H9 (cell line): Measurements from ENCODE around the gene MUC4. TPM values are rescaled to one million over a fixed set of nuclear protein-coding genes. Genes with fewer than 3 reads are reported as not detected.
"Not testable (repeated sequence)": the region's sequence is repeated elsewhere in the genome, so short reads cannot be mapped to it uniquely, and the experiment has no call there.

Source experiments
- DNase-seq: peaks from one replicate; pipeline ENCODE4 v3.0.0-alpha.2; 2017
- H2AFZ ChIP-seq: one replicate; pipeline ENCODE4 v1.6.1; 2013; ENCODE audit warnings: mild to moderate bottlenecking, low read length, control low read depth, moderate library complexity
- H2AK5ac ChIP-seq: 2 replicates; pipeline ENCODE4 v1.6.1; 2013; ENCODE audit warnings: low read length, control low read depth, mixed read lengths; ENCODE audit not compliant: insufficient read length
- H2BK120ac ChIP-seq: one replicate; pipeline ENCODE4 v1.6.1; 2013; ENCODE audit warnings: low read depth, mild to moderate bottlenecking, low read length, control low read depth, inconsistent platforms; ENCODE audit not compliant: poor library complexity, severe bottlenecking
- H2BK12ac ChIP-seq: 2 replicates; pipeline ENCODE4 v1.6.1; 2013; ENCODE audit warnings: low read length, control low read depth, mixed read lengths, low read depth; ENCODE audit not compliant: insufficient read length
- H2BK15ac ChIP-seq: 2 replicates; pipeline ENCODE4 v1.6.1; 2013; ENCODE audit warnings: low read depth, low read length, control low read depth
- H2BK20ac ChIP-seq: one replicate; pipeline ENCODE4 v1.6.1; 2013; ENCODE audit warnings: low read depth, mild to moderate bottlenecking, low read length, control low read depth, inconsistent platforms; ENCODE audit not compliant: poor library complexity, severe bottlenecking
- H2BK5ac ChIP-seq: 2 replicates; pipeline ENCODE4 v1.6.1; 2013; ENCODE audit warnings: low read length, control low read depth, mixed read lengths; ENCODE audit not compliant: insufficient read length
- H3K14ac ChIP-seq: 2 replicates; pipeline ENCODE4 v1.6.1; 2013; ENCODE audit warnings: low read length, control low read depth; ENCODE audit not compliant: insufficient read depth
- H3K18ac ChIP-seq: 2 replicates; pipeline ENCODE4 v1.6.1; 2013; ENCODE audit warnings: low read depth, mild to moderate bottlenecking, mixed read lengths, low read length, control low read depth; ENCODE audit not compliant: insufficient read length
- H3K23ac ChIP-seq: 2 replicates; pipeline ENCODE4 v1.6.1; 2013; ENCODE audit warnings: low read length, control low read depth, mixed read lengths, low read depth; ENCODE audit not compliant: insufficient read length
- H3K23me2 ChIP-seq: 2 replicates; pipeline ENCODE4 v1.6.1; 2013; ENCODE audit warnings: low read depth, mild to moderate bottlenecking, mixed read lengths, low read length, control low read depth; ENCODE audit not compliant: insufficient read length, poor library complexity, severe bottlenecking
- H3K27ac ChIP-seq: 2 replicates; pipeline ENCODE4 v1.5.1; 2013; ENCODE audit warnings: low read length, control low read depth, mixed read lengths, low read depth; ENCODE audit not compliant: insufficient read length
- H3K27me3 ChIP-seq: 2 replicates; pipeline ENCODE4 v1.6.1; 2013; ENCODE audit warnings: low read length, control low read depth, inconsistent platforms; ENCODE audit not compliant: insufficient read depth
- H3K4ac ChIP-seq: 2 replicates; pipeline ENCODE4 v1.6.1; 2013; ENCODE audit warnings: low read depth, mild to moderate bottlenecking, control low read depth, inconsistent platforms, low read length, moderate library complexity
- H3K4me1 ChIP-seq: 2 replicates; pipeline ENCODE4 v1.6.1; 2013; ENCODE audit warnings: low read length, control low read depth, inconsistent platforms; ENCODE audit not compliant: insufficient read depth
- H3K4me2 ChIP-seq: 2 replicates; pipeline ENCODE4 v1.6.1; 2013; ENCODE audit warnings: low read length, control low read depth, mixed read lengths; ENCODE audit not compliant: insufficient read length, insufficient read depth
- H3K56ac ChIP-seq: 2 replicates; pipeline ENCODE4 v1.6.1; 2013; ENCODE audit warnings: low read depth, mild to moderate bottlenecking, mixed read lengths, low read length, control low read depth; ENCODE audit not compliant: insufficient read length
- H3K79me1 ChIP-seq: 2 replicates; pipeline ENCODE4 v1.6.1; 2013; ENCODE audit warnings: low read depth, mild to moderate bottlenecking, moderate library complexity, low read length, control low read depth, inconsistent platforms; ENCODE audit not compliant: insufficient read depth, poor library complexity, severe bottlenecking
- H3K79me2 ChIP-seq: 2 replicates; pipeline ENCODE4 v1.6.1; 2013; ENCODE audit warnings: low read length, control low read depth, inconsistent platforms; ENCODE audit not compliant: insufficient read depth
- H3K9ac ChIP-seq: 2 replicates; pipeline ENCODE4 v1.6.1; 2013; ENCODE audit warnings: low read length, control low read depth, mixed read lengths; ENCODE audit not compliant: insufficient read length; ENCODE audit errors: extremely low read depth
- H3K9me3 ChIP-seq: one replicate; pipeline ENCODE4 v1.6.1; 2013; ENCODE audit warnings: low read depth, low read length, inconsistent platforms; ENCODE audit not compliant: control insufficient read depth
- H3T11ph ChIP-seq: one replicate; pipeline ENCODE4 v1.6.1; 2013; ENCODE audit warnings: mild to moderate bottlenecking, low read length, control low read depth, inconsistent platforms
- H4K20me1 ChIP-seq: one replicate; pipeline ENCODE4 v1.6.1; 2013; ENCODE audit not compliant: control insufficient read depth, insufficient read length, insufficient read depth
- H4K5ac ChIP-seq: 2 replicates; pipeline ENCODE4 v1.6.1; 2013; ENCODE audit warnings: low read depth, mild to moderate bottlenecking, mixed read lengths, low read length, control low read depth; ENCODE audit not compliant: insufficient read length
- H4K8ac ChIP-seq: replicated peaks from 2 replicates; pipeline ENCODE4 v1.6.1; 2013; ENCODE audit warnings: low read length, control low read depth, mixed read lengths, low read depth; ENCODE audit not compliant: insufficient read length
- H4K91ac ChIP-seq: 2 replicates; pipeline ENCODE4 v1.6.1; 2013; ENCODE audit warnings: low read depth, mild to moderate bottlenecking, moderate library complexity, mixed read lengths, low read length, control low read depth; ENCODE audit not compliant: insufficient read length
- H3K27ac Mint-ChIP-seq, 3 experiments: 2 replicates in 2 of 3; 3 replicates in 1 of 3; pipeline ENCODE4 v1.8.0; 2020 to 2021; ENCODE audit warnings: mixed read lengths in 3 of 3, mild to moderate bottlenecking in 1 of 3, moderate library complexity in 1 of 3
- H3K27me3 Mint-ChIP-seq: 2 replicates; pipeline ENCODE4 v1.8.0; 2021; ENCODE audit warnings: low read depth, mild to moderate bottlenecking, moderate library complexity, mixed read lengths
- H3K36me3 Mint-ChIP-seq, 3 experiments: 2 replicates in 2 of 3; 3 replicates in 1 of 3; pipeline ENCODE4 v1.8.0; 2020 to 2021; ENCODE audit warnings: low read depth in 3 of 3, mixed read lengths in 3 of 3; ENCODE audit not compliant: insufficient read depth in 1 of 3
- H3K4me1 Mint-ChIP-seq, 2 experiments: 2 replicates each; pipeline ENCODE4 v1.8.0; 2020; ENCODE audit warnings: mixed read lengths in 2 of 2
- H3K4me3 Mint-ChIP-seq, 2 experiments: 2 replicates in 1 of 2; 3 replicates in 1 of 2; pipeline ENCODE4 v1.8.0; 2020 to 2021; ENCODE audit warnings: mild to moderate bottlenecking in 2 of 2, mixed read lengths in 2 of 2, moderate library complexity in 1 of 2
- H3K9me3 Mint-ChIP-seq, 2 experiments: 2 replicates in 1 of 2; 3 replicates in 1 of 2; pipeline ENCODE4 v1.8.0; 2020; ENCODE audit warnings: mild to moderate bottlenecking in 2 of 2, mixed read lengths in 2 of 2, moderate library complexity in 1 of 2
- CTCF ChIP-seq: fragments of 200-600 bp; sonication (generic); conservative IDR thresholded peaks from 3 replicates; pipeline ENCODE4 v1.8.0; 2021; ENCODE audit warnings: antibody characterized with exemption, mild to moderate bottlenecking
- WGBS: extraction: QIAGEN DNeasy Blood & Tissue Kit; methylation state at CpG from one replicate; pipeline ENCODE4 v1.1.7; 2013; ENCODE audit warnings: missing lambda C conversion rate, low lambda C conversion rate, mixed read lengths; ENCODE audit not compliant: insufficient read length; ENCODE audit errors: extremely low coverage; 5-methylcytosine and 5-hydroxymethylcytosine counted together
- total RNA-seq: library from RNA; stranded (reverse); gene quantifications from 2 replicates; pipeline ENCODE4 v1.2.1, GENCODE V29; 2021

MUC4 gene
- total RNA-seq, 1 experiment from 2014 or later, result 1.2 TPM

- no peak for DNase-seq
- Histone ChIP-seq H3K9me3 (no peaks in the 10 kb centered on the region), H4K8ac (no peak overlapping the region), H4K5ac (no peak overlapping the region), H3K27ac (no peak overlapping the region), H3K23ac (no peak overlapping the region), H2BK5ac (no peak overlapping the region), H3T11ph (no peak overlapping the region), H2BK15ac (no peak overlapping the region), H3K14ac (no peak overlapping the region), H3K79me1 (no peaks in the 10 kb centered on the region), H2BK20ac (no peak overlapping the region), H2BK12ac (no peak overlapping the region), H3K79me2 (no peaks in the 10 kb centered on the region), H4K20me1 (no peaks in the 10 kb centered on the region), H3K9ac (no peak overlapping the region), H3K4ac (no peak overlapping the region), H3K56ac (no peak overlapping the region), H3K18ac (no peak overlapping the region), H3K23me2 (no peaks in the 10 kb centered on the region), H3K4me1 (no peaks in the 10 kb centered on the region), H4K91ac (no peak overlapping the region), H2AK5ac (no peak overlapping the region), H3K4me2 (no peak overlapping the region), H3K27me3 (peaks cover 9% of the 10 kb centered on the region; the same call in 1 of the 2 replicates), H2AFZ (no peak overlapping the region), H2BK120ac (no peak overlapping the region)
- peaks cover 0 to 6% (median 0%) of the 10 kb centered on the region in 3 experiments; a peak in 4 of 7 replicates for H3K36me3 Mint-ChIP-seq
- TF ChIP-seq CTCF, result no peak
- no peak overlapping the region for H3K27ac Mint-ChIP-seq
- H3K27me3 Mint-ChIP-seq, result peaks cover 32% of the 10 kb centered on the region
- H3K4me3 Mint-ChIP-seq, result no peak overlapping the region
- no CpG with 5 or more reads among the region's 30 CpGs for WGBS
- peaks cover 3 to 18% of the 10 kb centered on the region in 2 experiments; a peak in 3 of 4 replicates for H3K4me1 Mint-ChIP-seq
- H3K9me3 Mint-ChIP-seq, result peaks cover 5 to 6% of the 10 kb centered on the region in 2 experiments; a peak in 4 of 5 replicates
These were observed 60.8 kb downstream of the MUC4 start for GRCh38 chr3:195750797-195751520.

- H3K27ac ChIP-seq, H4K8ac ChIP-seq, H3K79me2 ChIP-seq, H3K23me2 ChIP-seq, H3K4ac ChIP-seq, H3K79me1 ChIP-seq, DNase-seq, H3K18ac ChIP-seq, H4K20me1 ChIP-seq, H3K36me3 Mint-ChIP-seq, H2BK12ac ChIP-seq, H4K91ac ChIP-seq, H2BK15ac ChIP-seq, H3K9me3 Mint-ChIP-seq, H2AFZ ChIP-seq, H3K14ac ChIP-seq, H3K4me2 ChIP-seq, H3K27ac Mint-ChIP-seq, H2BK20ac ChIP-seq, H2BK120ac ChIP-seq, H3K9me3 ChIP-seq, H2AK5ac ChIP-seq, H3K27me3 ChIP-seq, H3K56ac ChIP-seq, H4K5ac ChIP-seq, H3T11ph ChIP-seq, H3K23ac ChIP-seq, H3K9ac ChIP-seq, H2BK5ac ChIP-seq, H3K4me1 ChIP-seq, H3K4me1 Mint-ChIP-seq, H3K4me3 Mint-ChIP-seq: not testable (repeated sequence)
- WGBS, result no CpG with 5 or more reads among the region's 5 CpGs
- peaks cover 49% of the 10 kb centered on the region for H3K27me3 Mint-ChIP-seq
These were observed 62.6 kb downstream of the MUC4 start for GRCh38 chr3:195749101-195749500.
